Tibial artery (tissue), 4 donors: ENCODE measurements around the gene TEK.

Experiments
- DNase-seq, 2 donors: peaks; one replicate each; pipeline ENCODE4 v3.0.0-alpha.2; 2019
- H3K27ac ChIP-seq, 2 donors: fragments of 200-600 bp; sonication (generic) in 1 of 2; 1 replicate in 1 of 2; 2 replicates in 1 of 2; pipeline ENCODE4 v1.5.1; 2018 to 2019; ENCODE audit warnings: mild to moderate bottlenecking in 1 of 2
- H3K27me3 ChIP-seq, 2 donors: fragments of 200-600 bp; sonication (generic) in 1 of 2; one replicate each; pipeline versions ENCODE4 v1.5.1 to v1.6.0; 2016 to 2019
- H3K36me3 ChIP-seq, 3 donors: fragments of 200-600 bp; sonication (generic) in 2 of 3; one replicate each; pipeline ENCODE4 v1.5.1; 2016 to 2019; ENCODE audit warnings: mild to moderate bottlenecking in 2 of 3
- H3K4me1 ChIP-seq, 4 donors: fragments of 200-600 bp; sonication (generic) in 2 of 4; 1 replicate in 3 of 4; 2 replicates in 1 of 4; pipeline ENCODE4 v1.5.1; 2016 to 2019
- H3K4me3 ChIP-seq, 2 donors: fragments of 200-600 bp; sonication (generic) in 1 of 2; 1 replicate in 1 of 2; 2 replicates in 1 of 2; pipeline ENCODE4 v1.5.1; 2018 to 2019; ENCODE audit warnings: mild to moderate bottlenecking in 2 of 2
- H3K9me3 ChIP-seq, 3 donors: fragments of 200-600 bp; sonication (generic) in 1 of 3; one replicate each; pipeline ENCODE4 v1.5.1; 2016 to 2019
- intact Hi-C: fragments of 100-400 bp; cut with DNase I; formaldehyde crosslinking; loops from one replicate; pipeline ENCODE4 v1.15.0; 2023; ENCODE audit warnings: low total_unique reads
- TF ChIP-seq, protein P1 (sequence below), 2 experiments: fragments of 200-600 bp in 1 of 2; fragments of 450-650 bp in 1 of 2; IDR thresholded peaks; one replicate each; pipeline ENCODE4 v1.5.1; 2017 to 2019; ENCODE audit warnings: antibody characterized with exemption in 2 of 2, mild to moderate bottlenecking in 1 of 2, moderate library complexity in 1 of 2

TEK gene

DNA sequence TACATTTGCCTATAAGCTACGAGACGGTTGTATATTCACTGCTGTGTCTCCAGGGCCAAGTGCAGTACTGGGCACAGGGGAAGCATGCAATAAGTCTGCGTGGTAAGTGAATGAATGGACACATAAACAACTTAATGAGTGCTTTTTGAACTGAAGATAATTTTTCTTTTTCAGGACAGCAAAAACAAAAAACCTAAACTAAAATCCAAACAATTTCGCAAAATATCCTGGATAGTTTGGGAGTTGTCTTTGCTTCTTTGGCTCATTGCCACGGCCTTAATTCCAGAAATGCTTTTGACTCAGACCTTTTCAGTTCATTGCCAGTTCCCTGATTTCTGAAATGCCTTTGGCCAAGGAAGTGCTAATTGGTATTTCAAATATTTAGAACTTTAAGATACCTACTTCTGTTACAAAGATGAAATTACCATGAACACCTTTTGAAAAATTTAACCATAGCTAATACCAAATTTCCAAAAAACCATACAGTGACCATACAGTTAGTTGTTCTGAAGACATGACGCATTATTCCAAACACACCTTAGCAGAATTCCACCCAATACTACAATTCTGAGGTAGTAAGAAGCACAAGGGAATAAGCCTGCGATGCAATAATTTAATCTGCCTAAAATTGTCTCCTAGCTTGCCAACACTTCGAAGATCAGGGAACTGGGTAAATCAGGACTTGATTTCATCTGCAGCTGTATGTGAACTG lies 42.8 kb downstream of the TEK start:
- Histone ChIP-seq H3K27me3 (no peaks in the 10 kb centered on the region), H3K9me3 (no peaks in the 10 kb centered on the region), H3K4me3 (no peak overlapping the region), H3K36me3 (no peaks in the 10 kb centered on the region), H3K4me1 (peaks cover 0 to 35% (median 5%) of the 10 kb centered on the region in 4 donors), H3K27ac (no peak overlapping the region)
- TF ChIP-seq, protein P1, sequence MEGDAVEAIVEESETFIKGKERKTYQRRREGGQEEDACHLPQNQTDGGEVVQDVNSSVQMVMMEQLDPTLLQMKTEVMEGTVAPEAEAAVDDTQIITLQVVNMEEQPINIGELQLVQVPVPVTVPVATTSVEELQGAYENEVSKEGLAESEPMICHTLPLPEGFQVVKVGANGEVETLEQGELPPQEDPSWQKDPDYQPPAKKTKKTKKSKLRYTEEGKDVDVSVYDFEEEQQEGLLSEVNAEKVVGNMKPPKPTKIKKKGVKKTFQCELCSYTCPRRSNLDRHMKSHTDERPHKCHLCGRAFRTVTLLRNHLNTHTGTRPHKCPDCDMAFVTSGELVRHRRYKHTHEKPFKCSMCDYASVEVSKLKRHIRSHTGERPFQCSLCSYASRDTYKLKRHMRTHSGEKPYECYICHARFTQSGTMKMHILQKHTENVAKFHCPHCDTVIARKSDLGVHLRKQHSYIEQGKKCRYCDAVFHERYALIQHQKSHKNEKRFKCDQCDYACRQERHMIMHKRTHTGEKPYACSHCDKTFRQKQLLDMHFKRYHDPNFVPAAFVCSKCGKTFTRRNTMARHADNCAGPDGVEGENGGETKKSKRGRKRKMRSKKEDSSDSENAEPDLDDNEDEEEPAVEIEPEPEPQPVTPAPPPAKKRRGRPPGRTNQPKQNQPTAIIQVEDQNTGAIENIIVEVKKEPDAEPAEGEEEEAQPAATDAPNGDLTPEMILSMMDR (IDR thresholded peaks at IDR 0.05): no peak
- no peak for DNase-seq
- intact Hi-C loops: no loop called here

- Histone ChIP-seq H3K36me3 (no peaks in the 10 kb centered on the region), H3K9me3 (no peaks in the 10 kb centered on the region), H3K4me3 (no peak overlapping the region), H3K4me1 (peaks cover 0 to 35% (median 5%) of the 10 kb centered on the region in 4 donors), H3K27me3 (no peaks in the 10 kb centered on the region), H3K27ac (no peak overlapping the region)
- no peak for DNase-seq
- TF ChIP-seq, protein P1 (IDR thresholded peaks at IDR 0.05): no peak
- intact Hi-C loops: no loop called here
These were observed 43.3 kb downstream of the TEK start for GRCh38 chr9:27152405-27152718.

DNA sequence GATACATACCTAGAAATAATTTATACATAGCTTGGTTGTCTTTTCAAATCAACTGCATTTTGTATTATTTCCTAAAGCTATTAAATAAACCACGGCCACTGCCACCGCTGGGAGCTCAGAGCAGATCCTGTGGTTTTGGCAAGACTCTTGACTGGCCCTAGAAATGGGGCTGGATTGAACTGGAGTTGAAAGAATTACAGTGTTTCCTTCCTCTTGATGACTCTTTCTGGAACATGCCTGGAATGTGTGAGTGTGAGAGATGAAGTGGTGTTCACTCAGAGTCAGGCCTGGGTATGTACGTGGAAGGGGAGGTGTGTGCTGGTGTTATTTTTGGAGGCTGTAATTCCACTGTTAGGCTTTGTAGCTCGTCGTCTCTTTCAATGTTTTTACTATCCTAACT lies 45.9 kb downstream of the TEK start:
- TF ChIP-seq, protein P1 (IDR thresholded peaks at IDR 0.05): no peak
- H3K9me3 ChIP-seq: no peaks in the 10 kb centered on the region
- intact Hi-C loops: no loop called here
- H3K36me3 ChIP-seq: no peaks in the 10 kb centered on the region
- peak in 1 of 2 donors; percentile 21 for DNase-seq
- peaks cover 0 to 35% (median 5%) of the 10 kb centered on the region in 4 donors for H3K4me1 ChIP-seq
- H3K27ac ChIP-seq: peak overlapping the region in 1 of 2 donors; percentile 24
- no peaks in the 10 kb centered on the region for H3K27me3 ChIP-seq
- no peak overlapping the region for H3K4me3 ChIP-seq

DNA sequence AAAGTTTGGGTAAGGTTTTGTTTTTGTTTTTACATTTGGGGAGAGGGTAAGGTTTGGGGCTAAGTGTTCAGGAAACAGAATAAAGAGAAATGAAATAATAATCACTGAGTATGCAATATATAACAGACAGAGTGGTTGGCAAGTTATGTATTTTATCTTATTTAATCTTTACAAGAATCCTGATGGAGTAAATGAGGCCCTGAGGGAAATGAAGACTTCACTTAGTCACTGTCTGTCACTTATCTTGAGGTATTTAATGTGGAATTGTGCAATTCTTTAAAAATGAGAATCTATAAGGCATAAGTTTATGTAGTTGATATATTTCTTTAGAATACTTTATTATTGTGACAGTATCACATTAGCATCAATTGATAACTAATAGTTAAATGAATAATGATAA lies 48.1 kb downstream of the TEK start:
- TF ChIP-seq, protein P1 (IDR thresholded peaks at IDR 0.05): no peak
- DNase-seq: no peak
- H3K4me1 ChIP-seq: peaks cover 0 to 22% (median 0%) of the 10 kb centered on the region in 4 donors
- H3K36me3 ChIP-seq: no peaks in the 10 kb centered on the region
- H3K27ac ChIP-seq: no peak overlapping the region
- intact Hi-C loops: no loop called here
- H3K27me3 ChIP-seq: no peaks in the 10 kb centered on the region
- no peak overlapping the region for H3K4me3 ChIP-seq
- no peaks in the 10 kb centered on the region for H3K9me3 ChIP-seq

- Histone ChIP-seq H3K36me3 (no peaks in the 10 kb centered on the region), H3K4me1 (peaks cover 0 to 18% (median 0%) of the 10 kb centered on the region in 4 donors), H3K27me3 (no peaks in the 10 kb centered on the region), H3K9me3 (no peaks in the 10 kb centered on the region), H3K4me3 (no peak overlapping the region), H3K27ac (no peak overlapping the region)
- intact Hi-C loops: no loop called here
- TF ChIP-seq, protein P1 (IDR thresholded peaks at IDR 0.05): no peak
- DNase-seq: no peak
These were observed 48.7 kb downstream of the TEK start for GRCh38 chr9:27157736-27158135.
